Measurements from ENCODE around the gene SPEG. TPM values are rescaled to one million over a fixed set of nuclear protein-coding genes. Genes with fewer than 3 reads are reported as not detected.

SPEG gene
- total RNA-seq, 1 experiment from 2014 or later = 55.3 TPM

GRCh38 chr2:219416938-219417337 lies 17.7 kb upstream of the SPEG start:
- 0 out of 2 replicates have a peak, but pooled peaks cover 2% of the 10 kb centered on the region for H3K36me3 Mint-ChIP-seq
- no peak for TF ChIP-seq ERG (CRISPR knock-in tag; IDR thresholded peaks at IDR 0.05)
- TF ChIP-seq TEAD1 (CRISPR knock-in tag; IDR thresholded peaks at IDR 0.05) = no peak
- TF ChIP-seq FOXK1 (CRISPR knock-in tag; IDR thresholded peaks at IDR 0.05) = no peak
- CTCF ChIA-PET = interaction anchor here (0.9 to 5.6 kb wide), 11 partner anchors 14 to 127 kb away, joined by 3 to 77 read pairs (median 9); partner anchors contain the start of genes CHPF, SPEG and TMEM198
- peaks cover 41% of the 10 kb centered on the region for H3K27me3 Mint-ChIP-seq (ENCODE audit: low read depth)
- no peak overlapping the region for H3K27ac Mint-ChIP-seq
- ATAC-seq (no peak), DNase-seq (ENCODE audit: low spot score) (no peak)
- peaks cover 6% of the 10 kb centered on the region; the same call in 1 of the 2 replicates for H3K9me3 Mint-ChIP-seq
- peaks cover 28% of the 10 kb centered on the region for H3K4me1 Mint-ChIP-seq
- POLR2A ChIA-PET = no interaction called here
- H3K4me3 Mint-ChIP-seq = no peak overlapping the region

GRCh38 chr2:219417374-219417773 lies 17.3 kb upstream of the SPEG start:
- CTCF ChIA-PET = interaction anchor here (0.6 to 5.6 kb wide), 11 partner anchors 14 to 118 kb away, joined by 3 to 77 read pairs (median 13); partner anchors contain the start of gene SPEG
- Mint-ChIP-seq H3K4me3 (no peak overlapping the region), H3K27me3 (ENCODE audit: low read depth) (peaks cover 39% of the 10 kb centered on the region), H3K9me3 (peaks cover 5% of the 10 kb centered on the region; the same call in 1 of the 2 replicates), H3K27ac (no peak overlapping the region), H3K36me3 (0 out of 2 replicates have a peak, but pooled peaks cover 2% of the 10 kb centered on the region), H3K4me1 (peaks cover 28% of the 10 kb centered on the region)
- TF ChIP-seq HMGA2 (CRISPR knock-in tag; IDR thresholded peaks at IDR 0.05) = no peak
- no peak for TF ChIP-seq EMX1 (CRISPR knock-in tag; IDR thresholded peaks at IDR 0.05)
- TF ChIP-seq AR (CRISPR knock-in tag; IDR thresholded peaks at IDR 0.05) = no peak
- no peak for TF ChIP-seq ZNF317 (CRISPR knock-in tag; IDR thresholded peaks at IDR 0.05; ENCODE audit: borderline replicate concordance, low read depth)
- no peak for DNase-seq (ENCODE audit: low spot score)
- no peak for ATAC-seq
- POLR2A ChIA-PET = no interaction called here

- no peaks in the 10 kb centered on the region for H3K9me3 Mint-ChIP-seq
- no peak within 1 kb of the TSS for H3K27ac Mint-ChIP-seq
- CTCF ChIA-PET = interaction anchor here (0.5 to 5.6 kb wide), 25 partner anchors 9 to 1158 kb away, joined by 3 to 77 read pairs (median 4); partner anchors contain the start of genes DNPEP and SPEG
- ATAC-seq = peak; percentile 58
- peaks cover 28% of the 10 kb centered on the region for H3K4me1 Mint-ChIP-seq
- POLR2A ChIA-PET = interaction anchor here (0.7 kb wide), 1 partner anchor 138 kb away, joined by 3 read pairs; no protein-coding TSS in a partner anchor
- no peaks in the 10 kb centered on the region for H3K36me3 Mint-ChIP-seq
- peaks cover 37% of the 10 kb centered on the region for H3K27me3 Mint-ChIP-seq (ENCODE audit: low read depth)
- H3K4me3 Mint-ChIP-seq = peak within 1 kb of the TSS; percentile 37
- peak; percentile 65 for DNase-seq (ENCODE audit: low spot score)
- TF ChIP-seq PRDM15 (CRISPR knock-in tag; IDR thresholded peaks at IDR 0.05) (0 out of 2 replicates have a peak, but pooled peaks have one; percentile 8), ELF4 (CRISPR knock-in tag; IDR thresholded peaks at IDR 0.05; ENCODE audit: low read depth) (0 out of 2 replicates have a peak, but pooled peaks have one; percentile 28), ZNF317 (CRISPR knock-in tag; IDR thresholded peaks at IDR 0.05; ENCODE audit: borderline replicate concordance, low read depth) (peak; percentile 13; the same call in 1 of the 2 replicates), CREB1 (CRISPR knock-in tag; IDR thresholded peaks at IDR 0.05) (0 out of 2 replicates have a peak, but pooled peaks have one; percentile 37), FOXP4 (CRISPR knock-in tag; IDR thresholded peaks at IDR 0.05) (0 out of 2 replicates have a peak, but pooled peaks have one; percentile 61), ETV6 (CRISPR knock-in tag; IDR thresholded peaks at IDR 0.05) (no peak), NFATC4 (CRISPR knock-in tag; IDR thresholded peaks at IDR 0.05) (no peak), FOXP1 (CRISPR knock-in tag; IDR thresholded peaks at IDR 0.05; ENCODE audit: borderline replicate concordance) (0 out of 2 replicates have a peak, but pooled peaks have one; percentile 26), MAX (CRISPR knock-in tag; IDR thresholded peaks at IDR 0.05) (peak; percentile 91), NR2C2 (CRISPR knock-in tag; IDR thresholded peaks at IDR 0.05) (0 out of 2 replicates have a peak, but pooled peaks have one; percentile 29), HMGXB4 (CRISPR knock-in tag; IDR thresholded peaks at IDR 0.05) (peak; percentile 58; the same call in 1 of the 2 replicates)
Measured at GRCh38 chr2:219418155-219419011, 16.3 kb upstream of the SPEG start, which contains the start of gene DES. TSS of gene DES (plus strand) at chr2:219418377. CDS start at chr2:219418463, 86 bp downstream.
